ENCODE measurements around the gene ART3.

The ART3 gene

DNA sequence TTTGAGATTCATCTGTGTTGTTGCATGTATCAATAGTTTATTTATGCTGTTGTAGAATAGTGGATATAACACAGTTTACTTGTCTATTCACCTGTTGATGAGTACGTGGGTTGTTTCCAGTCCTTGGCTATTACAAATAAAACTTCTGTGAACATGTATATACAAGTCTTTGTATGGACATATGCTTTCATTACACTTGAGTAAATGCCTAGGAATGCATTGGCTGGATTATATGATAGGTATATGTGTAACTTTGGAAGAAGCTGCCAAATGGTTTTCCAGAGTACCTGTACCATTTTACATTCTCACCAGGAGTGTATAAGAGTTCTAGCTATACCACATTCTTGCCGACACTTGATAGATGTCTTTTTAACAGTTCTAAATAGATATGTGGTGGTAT, 16.5 kb downstream of the ART3 start:
- ATAC-seq (no peak), DNase-seq (ENCODE audit: low spot score in 2 of 2) (no peak)
- Mint-ChIP-seq H3K27ac (no peak overlapping the region), H3K36me3 (no peaks in the 10 kb centered on the region), H3K4me3 (no peak overlapping the region), H3K9me3 (no peaks in the 10 kb centered on the region), H3K4me1 (no peaks in the 10 kb centered on the region)

DNA sequence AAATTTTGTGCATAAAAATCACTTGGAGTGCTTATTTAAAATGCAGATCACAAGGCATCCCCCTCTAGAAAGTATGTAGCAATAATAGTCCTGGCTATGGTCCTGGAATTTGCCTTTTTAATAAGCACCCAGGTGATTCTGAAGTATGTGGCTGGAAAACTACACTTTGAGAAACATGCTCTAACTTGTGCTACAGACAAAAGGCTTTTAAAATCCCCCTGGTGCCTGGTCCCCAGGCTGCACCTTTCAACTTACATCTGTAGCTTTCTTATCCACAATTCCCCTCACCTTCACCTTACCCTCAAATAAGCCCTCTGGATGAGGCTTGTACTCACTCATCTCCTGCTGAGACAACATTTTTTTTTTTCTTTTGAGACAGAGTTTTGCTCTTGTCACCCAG, 21.1 kb downstream of the ART3 start:
- Mint-ChIP-seq H3K4me3 (no peak overlapping the region), H3K9me3 (no peaks in the 10 kb centered on the region), H3K36me3 (no peaks in the 10 kb centered on the region), H3K27ac (no peak overlapping the region), H3K4me1 (no peaks in the 10 kb centered on the region)
- no peak for ATAC-seq
- DNase-seq (ENCODE audit: low spot score in 2 of 2): no peak

DNA sequence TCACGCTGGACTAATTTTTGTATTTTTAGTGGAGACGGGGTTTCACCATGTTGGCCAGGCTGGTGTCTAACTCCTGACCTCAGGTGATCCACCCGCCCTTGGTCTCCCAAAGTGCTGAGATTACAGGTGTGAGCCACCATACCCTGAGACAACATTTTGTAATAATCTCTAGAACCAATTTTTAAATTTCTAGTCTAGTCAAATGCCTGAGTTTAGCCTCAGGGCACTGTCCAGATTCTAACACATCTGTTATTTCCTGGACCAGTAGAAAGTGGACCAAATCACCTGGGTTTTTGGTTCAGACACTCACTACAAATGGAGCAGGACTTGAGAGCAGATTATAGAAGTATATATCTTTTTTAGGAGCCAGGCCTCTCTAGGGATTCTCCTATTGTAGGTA, 21.6 kb downstream of the ART3 start:
- no peaks in the 10 kb centered on the region for H3K4me1 Mint-ChIP-seq
- H3K4me3 Mint-ChIP-seq: no peak overlapping the region
- DNase-seq (ENCODE audit: low spot score in 2 of 2) (no peak), ATAC-seq (no peak)
- H3K27ac Mint-ChIP-seq: no peak overlapping the region
- H3K9me3 Mint-ChIP-seq: no peaks in the 10 kb centered on the region
- no peaks in the 10 kb centered on the region for H3K36me3 Mint-ChIP-seq

DNA sequence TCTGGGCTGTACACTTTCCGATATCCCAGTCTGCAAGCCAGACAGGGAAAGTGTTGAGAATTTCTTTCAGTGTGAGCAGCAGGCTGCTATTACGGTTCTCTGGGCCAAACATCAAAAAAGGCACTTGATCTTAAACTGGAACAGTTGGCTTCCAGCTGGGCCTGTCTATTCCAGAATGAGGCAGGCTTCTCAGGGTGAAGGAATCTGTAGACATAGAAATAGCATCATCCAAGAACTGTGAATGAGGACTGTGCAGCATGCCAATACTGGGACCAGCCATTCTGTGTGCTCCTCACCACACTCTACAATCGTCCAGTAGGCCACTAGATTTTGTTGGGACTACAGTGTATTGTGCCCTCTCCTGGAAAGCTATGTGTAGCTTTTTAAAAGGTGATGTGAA, 31.1 kb downstream of the ART3 start:
- DNase-seq (ENCODE audit: low spot score in 2 of 2) (no peak), ATAC-seq (no peak)
- Mint-ChIP-seq H3K4me1 (no peaks in the 10 kb centered on the region), H3K27ac (no peak overlapping the region), H3K4me3 (no peak overlapping the region), H3K9me3 (no peaks in the 10 kb centered on the region), H3K36me3 (no peaks in the 10 kb centered on the region)

DNA sequence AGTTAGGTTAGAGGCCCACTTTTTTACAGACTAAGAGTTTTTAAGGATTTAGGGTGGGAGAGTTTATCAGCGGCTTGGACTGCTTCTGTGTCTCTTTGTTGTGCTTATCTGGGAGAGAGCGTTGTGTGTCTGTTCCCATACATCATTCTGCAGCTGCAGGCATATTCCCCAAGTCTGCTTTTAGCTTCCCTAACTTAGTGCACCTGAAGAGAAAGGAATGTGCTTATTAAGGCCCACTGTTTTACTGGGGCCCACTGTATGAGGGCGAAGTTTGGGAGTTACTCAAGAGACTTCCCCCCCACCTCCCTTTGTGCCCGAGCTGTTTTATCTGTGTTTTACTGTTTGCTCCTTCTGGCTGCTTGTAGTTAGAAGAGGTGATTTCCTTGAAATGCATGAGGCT, 31.9 kb downstream of the ART3 start:
- Mint-ChIP-seq H3K4me1 (no peaks in the 10 kb centered on the region), H3K9me3 (no peaks in the 10 kb centered on the region), H3K4me3 (no peak overlapping the region), H3K27ac (no peak overlapping the region), H3K36me3 (no peaks in the 10 kb centered on the region)
- ATAC-seq (no peak), DNase-seq (ENCODE audit: low spot score in 2 of 2) (no peak)

DNA sequence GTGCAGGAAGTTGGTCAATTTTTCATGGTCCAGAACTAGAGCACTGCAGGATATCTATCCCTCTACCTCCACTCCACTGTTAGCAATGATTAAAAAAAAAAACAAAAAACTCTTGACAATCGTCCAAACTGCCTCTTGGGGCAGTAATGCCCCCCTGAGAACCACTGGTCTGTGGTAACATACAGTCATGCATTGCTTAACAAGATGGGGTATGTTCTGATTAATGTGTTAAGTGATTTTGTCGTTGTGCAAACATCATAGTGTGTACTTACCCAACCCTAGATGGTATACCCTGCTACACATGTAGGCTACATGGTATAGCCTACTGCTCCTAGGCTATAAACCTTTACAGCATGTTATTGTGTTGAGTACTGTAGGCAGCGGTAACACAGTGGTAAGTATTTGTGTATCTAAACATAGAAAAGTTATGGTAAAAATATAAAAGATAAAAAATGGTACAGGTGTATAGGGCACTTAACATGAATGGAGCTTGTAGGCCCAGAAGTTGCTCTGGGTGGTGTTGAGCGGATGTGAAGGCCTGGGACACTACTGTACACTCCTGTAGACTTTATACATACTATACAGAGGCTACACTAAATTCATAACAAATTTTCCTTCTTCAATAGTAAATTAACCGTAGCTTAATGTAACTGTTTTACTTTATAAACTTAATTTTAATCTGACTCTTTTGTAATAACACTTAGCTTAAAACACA, 34.1 kb downstream of the ART3 start:
- DNase-seq (ENCODE audit: low spot score in 2 of 2): no peak
- peaks cover 11% of the 10 kb centered on the region for H3K36me3 Mint-ChIP-seq
- no peaks in the 10 kb centered on the region for H3K4me1 Mint-ChIP-seq
- no peak overlapping the region for H3K4me3 Mint-ChIP-seq
- ATAC-seq: peak; percentile 62
- H3K27ac Mint-ChIP-seq: no peak overlapping the region
- H3K9me3 Mint-ChIP-seq: no peaks in the 10 kb centered on the region

DNA sequence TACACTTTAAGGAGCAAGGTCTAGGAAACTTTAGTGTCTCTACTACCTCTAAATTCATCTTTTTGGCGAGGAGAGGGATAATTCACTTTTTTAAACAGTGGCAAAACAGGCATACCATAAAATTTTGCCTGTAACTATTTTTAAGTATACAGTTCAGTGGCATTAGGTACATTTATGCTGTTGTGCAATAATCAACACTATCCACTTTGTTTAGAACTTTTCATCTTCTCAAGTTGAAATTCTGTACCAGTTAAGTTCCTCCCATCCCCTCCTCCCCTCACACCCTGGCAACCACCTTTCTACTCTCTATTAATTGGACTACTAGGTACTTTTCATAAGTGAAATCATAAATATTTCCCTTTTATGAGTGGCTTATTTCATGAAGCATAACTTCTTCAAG, 42.3 kb downstream of the ART3 start:
- Mint-ChIP-seq H3K9me3 (no peaks in the 10 kb centered on the region), H3K27ac (no peak overlapping the region), H3K4me3 (no peak overlapping the region), H3K4me1 (no peaks in the 10 kb centered on the region), H3K36me3 (peaks cover 91% of the 10 kb centered on the region)
- no peak for DNase-seq (ENCODE audit: low spot score in 2 of 2)
- no peak for ATAC-seq

DNA sequence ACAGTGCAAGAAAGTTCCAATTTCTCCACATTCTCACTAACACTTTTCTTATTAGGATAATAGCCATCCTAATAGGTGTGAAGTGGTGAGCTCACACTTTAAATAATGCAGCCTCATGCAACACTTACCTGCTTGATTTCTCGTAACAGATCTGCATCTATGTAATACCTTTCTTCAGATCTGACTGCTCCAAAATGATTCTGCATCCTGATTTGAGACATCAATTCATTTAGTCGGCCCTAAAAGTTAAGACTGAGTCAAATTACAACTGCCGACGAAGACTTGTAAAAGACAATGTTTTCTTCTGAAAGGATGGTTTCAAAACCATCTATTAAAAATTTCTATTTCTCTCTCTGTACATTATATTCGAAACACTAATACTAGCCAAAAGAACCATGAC, 43.0 kb downstream of the ART3 start:
- no peaks in the 10 kb centered on the region for H3K9me3 Mint-ChIP-seq
- H3K36me3 Mint-ChIP-seq: peaks cover 98% of the 10 kb centered on the region
- no peak for ATAC-seq
- H3K27ac Mint-ChIP-seq: no peak overlapping the region
- H3K4me3 Mint-ChIP-seq: no peak overlapping the region
- no peaks in the 10 kb centered on the region for H3K4me1 Mint-ChIP-seq
- no peak for DNase-seq (ENCODE audit: low spot score in 2 of 2)

DNA sequence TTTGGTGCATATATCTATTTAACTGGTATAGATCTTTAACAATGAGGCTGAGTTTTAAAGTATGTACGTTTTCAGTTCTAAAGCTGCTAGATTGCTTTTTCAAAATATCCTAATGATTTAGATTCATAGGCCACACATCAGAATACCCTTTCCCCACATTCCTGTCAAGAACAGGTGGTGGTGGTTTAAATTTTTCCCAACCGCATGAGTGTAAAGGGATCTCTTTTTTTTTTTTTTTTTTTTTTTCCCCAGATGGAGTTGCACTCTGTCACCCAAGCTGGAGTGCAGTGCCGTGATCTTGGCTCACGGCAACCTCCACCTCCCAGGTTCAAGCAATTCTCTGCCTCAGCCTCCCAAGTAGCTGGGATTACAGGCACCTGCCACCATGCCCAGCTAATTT, 45.7 kb downstream of the ART3 start:
- DNase-seq (ENCODE audit: low spot score in 2 of 2): no peak
- Mint-ChIP-seq H3K4me1 (no peaks in the 10 kb centered on the region), H3K4me3 (no peak overlapping the region), H3K9me3 (no peaks in the 10 kb centered on the region), H3K36me3 (peaks cover 99% of the 10 kb centered on the region), H3K27ac (no peak overlapping the region)
- no peak for ATAC-seq

DNA sequence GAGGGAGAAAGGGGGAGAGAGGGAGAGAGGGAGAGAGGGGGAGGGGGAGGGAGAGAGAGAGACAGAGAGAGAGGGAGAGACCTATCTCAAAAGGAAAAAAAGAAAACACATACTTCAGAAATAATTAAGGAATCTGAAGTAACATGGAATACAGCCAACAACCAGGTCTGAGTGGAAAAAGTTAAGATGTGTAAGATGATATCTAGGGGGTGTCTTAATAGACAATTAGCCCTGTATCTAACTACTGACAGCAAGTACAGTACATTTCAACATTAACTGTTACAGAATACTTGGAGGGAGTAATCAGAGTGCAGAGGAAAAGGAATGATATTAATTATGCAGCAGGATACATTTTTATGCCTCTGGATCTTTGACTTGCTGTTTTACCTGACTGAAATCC, 51.3 kb downstream of the ART3 start:
- DNase-seq (ENCODE audit: low spot score in 2 of 2) (no peak), ATAC-seq (no peak)
- peaks cover 94% of the 10 kb centered on the region for H3K36me3 Mint-ChIP-seq
- H3K27ac Mint-ChIP-seq: peak overlapping the region; percentile 32
- H3K4me3 Mint-ChIP-seq: no peak overlapping the region
- no peaks in the 10 kb centered on the region for H3K9me3 Mint-ChIP-seq
- no peaks in the 10 kb centered on the region for H3K4me1 Mint-ChIP-seq

DNA sequence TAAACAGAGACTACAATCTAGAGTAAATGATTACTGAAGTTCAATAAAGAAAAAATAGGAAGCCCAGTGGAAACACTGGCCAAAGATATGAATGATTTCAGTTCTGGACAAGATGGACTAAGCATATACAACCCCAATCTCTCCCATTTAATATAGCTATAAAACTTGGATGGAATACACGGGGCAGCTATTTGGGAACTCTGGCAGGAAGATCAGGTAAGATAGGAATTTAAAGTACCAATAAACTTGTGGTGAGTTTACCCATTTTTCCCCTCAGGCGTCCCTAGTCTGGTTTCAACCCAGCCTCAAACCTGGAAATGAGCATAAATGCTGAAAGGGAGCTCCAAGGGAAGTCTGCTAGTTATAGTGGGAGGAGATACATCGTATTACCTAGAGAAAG, 53.2 kb downstream of the ART3 start:
- Mint-ChIP-seq H3K4me3 (no peak overlapping the region), H3K36me3 (peaks cover 93% of the 10 kb centered on the region), H3K27ac (no peak overlapping the region), H3K9me3 (no peaks in the 10 kb centered on the region), H3K4me1 (no peaks in the 10 kb centered on the region)
- ATAC-seq (no peak), DNase-seq (ENCODE audit: low spot score in 2 of 2) (no peak)

DNA sequence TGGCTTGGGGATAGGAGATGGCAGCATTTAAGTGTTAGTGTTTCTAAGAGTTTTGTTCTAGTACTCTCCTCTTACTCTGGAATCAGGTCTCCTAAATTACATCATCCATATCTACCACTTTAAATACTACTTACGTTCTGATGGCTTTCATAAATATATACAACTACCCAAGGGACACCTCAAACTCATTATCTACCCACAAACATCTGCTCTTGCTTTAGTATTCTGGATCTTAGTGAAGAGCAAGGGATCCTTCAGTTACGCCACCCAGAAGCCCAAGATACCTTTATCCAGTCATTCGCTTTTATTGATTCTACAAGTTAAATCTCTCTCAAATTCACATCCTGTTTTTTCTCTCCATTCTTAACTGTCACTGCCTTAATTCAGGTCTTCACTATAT, 66.7 kb downstream of the ART3 start:
- no peak for DNase-seq (ENCODE audit: low spot score in 2 of 2)
- Mint-ChIP-seq H3K27ac (no peak overlapping the region), H3K4me1 (peaks cover 29% of the 10 kb centered on the region), H3K4me3 (no peak overlapping the region), H3K9me3 (no peaks in the 10 kb centered on the region), H3K36me3 (peaks cover 81% of the 10 kb centered on the region)
- ATAC-seq: no peak

DNA sequence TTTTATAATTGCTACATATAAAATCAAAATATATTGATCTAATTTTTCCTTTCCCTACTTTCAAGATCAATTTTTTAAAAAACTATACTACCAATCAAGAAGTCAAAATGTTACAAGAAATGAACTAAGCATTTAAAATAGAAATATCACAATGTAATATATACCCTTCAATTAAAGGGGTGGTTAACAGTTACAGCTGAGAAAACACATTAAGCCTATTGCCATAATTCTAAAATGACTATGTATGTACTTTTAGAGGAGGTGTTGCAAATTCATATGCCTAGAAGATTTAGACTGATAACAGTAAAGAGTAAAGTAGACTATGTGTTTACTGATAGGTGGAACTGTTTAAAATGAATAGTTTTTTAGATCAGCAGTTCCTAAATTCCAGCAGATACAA, 70.0 kb downstream of the ART3 start:
- peaks cover 26% of the 10 kb centered on the region for H3K4me1 Mint-ChIP-seq
- no peak for DNase-seq (ENCODE audit: low spot score in 2 of 2)
- H3K36me3 Mint-ChIP-seq: peaks cover 69% of the 10 kb centered on the region
- no peaks in the 10 kb centered on the region for H3K9me3 Mint-ChIP-seq
- no peak for ATAC-seq
- no peak overlapping the region for H3K4me3 Mint-ChIP-seq
- H3K27ac Mint-ChIP-seq: no peak overlapping the region

DNA sequence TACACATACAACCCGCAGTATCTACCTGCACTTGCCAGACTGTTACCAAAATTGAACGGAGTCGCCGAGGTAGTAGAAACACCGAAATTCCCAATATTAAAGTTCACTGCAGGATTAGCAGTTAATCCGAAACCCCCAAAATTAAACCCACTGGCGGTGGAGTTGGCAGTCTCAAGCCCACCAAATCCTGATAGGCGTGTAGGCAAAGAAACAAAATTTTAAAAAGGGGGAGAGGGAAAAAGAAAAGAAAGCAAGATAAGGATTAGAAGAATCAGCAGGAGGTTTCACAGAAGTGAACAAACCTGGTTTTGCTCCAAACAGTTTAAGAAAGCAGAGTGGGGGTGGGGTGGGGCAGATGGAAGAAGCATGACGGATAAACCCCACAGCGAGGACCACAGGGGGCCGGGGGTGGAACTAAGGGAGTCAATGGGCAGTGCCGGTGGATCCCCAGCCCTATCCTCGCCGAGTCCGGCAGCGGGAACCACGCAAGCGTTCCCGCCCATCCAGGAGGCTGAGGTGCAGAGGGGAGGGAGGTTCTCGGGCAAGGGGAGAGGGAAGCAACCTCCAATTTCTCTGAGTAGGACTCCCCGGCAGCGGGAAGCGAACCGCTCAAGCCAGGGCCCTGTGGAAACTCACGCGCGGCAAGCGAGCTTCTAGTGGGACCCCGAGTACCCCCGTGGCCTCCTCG, 73.1 kb downstream of the ART3 start:
- DNase-seq (ENCODE audit: low spot score in 2 of 2) (no peak), ATAC-seq (peak; percentile 66)
- Mint-ChIP-seq H3K36me3 (peaks cover 39% of the 10 kb centered on the region), H3K9me3 (no peaks in the 10 kb centered on the region), H3K4me1 (peaks cover 13% of the 10 kb centered on the region), H3K27ac (peak overlapping the region; percentile 95), H3K4me3 (peak overlapping the region; percentile 95)

DNA sequence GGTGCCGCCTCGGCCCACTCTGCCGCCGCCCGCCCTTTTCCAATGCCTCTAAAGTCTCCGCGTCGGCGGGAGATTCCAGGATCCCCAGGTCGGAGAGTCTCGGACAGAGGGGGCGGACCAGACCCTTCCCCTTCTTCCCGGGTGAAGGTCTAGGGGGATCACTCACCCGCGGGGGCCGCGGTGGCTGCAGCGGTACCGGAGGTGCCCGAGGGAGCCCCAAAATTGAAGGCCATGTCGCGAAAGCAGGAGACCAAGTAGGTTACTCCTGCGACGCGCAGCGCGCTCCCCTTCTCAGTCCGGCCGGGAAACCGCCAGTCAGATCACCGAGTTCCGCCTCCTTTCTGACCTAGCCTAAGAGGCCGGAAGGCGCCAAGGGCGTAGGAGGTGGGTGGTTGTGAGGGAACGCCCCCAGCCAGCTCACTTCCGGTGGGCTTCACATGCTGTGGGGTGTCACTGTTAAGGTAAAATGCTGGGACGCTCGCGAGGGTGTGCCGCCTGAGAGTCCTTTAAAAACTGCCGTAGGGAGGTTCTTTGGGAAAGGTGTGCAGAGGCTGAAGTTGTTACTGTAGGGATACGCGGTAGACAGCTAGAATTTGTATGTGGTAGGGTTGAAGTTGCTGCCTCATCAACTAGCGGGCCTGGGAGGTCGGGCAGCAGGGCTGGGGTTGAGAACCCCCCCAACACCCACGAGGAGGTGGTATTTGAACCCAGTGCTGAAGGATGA, 73.8 kb downstream of the ART3 start, which contains the start of gene NUP54:
NUP54 (minus strand) TSS at position 256 of the 724 bp plus-strand sequence; CDS start at position 233, 23 bp downstream.
- Mint-ChIP-seq H3K27ac (peak within 1 kb of the TSS; percentile 95), H3K4me3 (peak within 1 kb of the TSS; percentile 95), H3K9me3 (no peaks in the 10 kb centered on the region), H3K36me3 (peaks cover 32% of the 10 kb centered on the region), H3K4me1 (peaks cover 13% of the 10 kb centered on the region)
- ATAC-seq (peak; percentile 99), DNase-seq (ENCODE audit: low spot score in 2 of 2) (peak; percentile 94 to 99)

DNA sequence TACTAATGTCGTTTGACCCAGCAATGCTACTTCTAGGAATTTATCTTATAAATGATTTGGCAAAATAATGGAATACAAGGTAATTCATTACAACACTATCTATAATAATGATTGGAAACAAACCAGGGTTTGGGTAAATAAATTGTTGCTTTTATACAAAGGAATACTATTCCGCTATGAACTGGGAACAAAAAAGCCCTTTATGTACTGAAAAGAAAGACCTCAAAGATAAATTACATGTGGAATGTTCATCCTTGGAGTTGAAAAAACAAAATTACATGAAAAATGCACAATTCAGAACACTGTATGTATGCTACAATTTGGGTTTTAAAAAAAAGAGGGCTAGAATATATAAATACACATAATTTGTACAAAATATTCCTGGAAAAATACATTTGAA, 78.8 kb downstream of the ART3 start:
- DNase-seq (ENCODE audit: low spot score in 2 of 2) (no peak), ATAC-seq (no peak)
- Mint-ChIP-seq H3K27ac (no peak overlapping the region), H3K36me3 (peaks cover 2% of the 10 kb centered on the region), H3K9me3 (peaks cover 3% of the 10 kb centered on the region), H3K4me3 (no peak overlapping the region), H3K4me1 (peaks cover 11% of the 10 kb centered on the region)

Measured in stimulated activated effector memory CD8-positive, alpha-beta T cell treated with anti-CD3 and anti-CD28 coated beads, Interleukin-12 subunit alpha, Interleukin-12 subunit beta, amount 100 ng/mL, for 72 hours (primary cell).